Measurements from ENCODE around the gene PRR22.

Gene PRR22
- total RNA-seq = 0.46 to 3.0 (median 0.77) reads per million in 17 experiments

DNA sequence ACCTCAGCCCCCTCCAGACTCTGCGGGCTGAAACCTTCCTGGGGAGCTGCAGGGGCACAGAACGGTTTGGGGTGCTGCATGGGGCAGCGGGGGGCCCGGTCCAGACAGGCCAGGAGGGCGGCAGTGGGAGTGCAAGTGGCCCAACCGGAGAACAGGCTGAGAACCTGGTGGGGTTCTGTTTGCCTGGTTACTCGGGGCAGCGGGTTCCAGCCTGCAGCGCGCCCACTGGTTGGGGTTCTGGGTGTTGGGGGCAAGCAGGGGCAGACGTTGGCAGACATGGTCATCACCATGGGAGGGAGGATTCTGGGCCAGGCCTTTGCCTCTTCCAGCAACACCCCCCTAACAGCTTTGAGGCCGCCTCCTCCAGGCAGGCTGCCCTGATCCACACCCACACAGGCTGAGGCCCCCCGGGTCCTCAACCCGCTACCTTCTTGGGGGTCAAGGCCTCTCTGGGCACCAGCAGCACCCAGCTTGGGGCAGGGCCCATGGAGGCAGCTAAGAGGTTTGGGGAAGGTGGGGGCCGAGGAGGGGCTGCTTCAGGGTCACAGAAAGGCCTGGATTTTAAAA lies at the start of gene PRR22:
Gene PRR22 (minus strand): TSS at position 166 of the 567 bp plus-strand sequence. CDS start 86 bp downstream, at position 80.
- DNase-seq = no peak

- DNase-seq = no peak
These were observed 48.1 kb upstream of the PRR22 start for GRCh38 chr19:5832527-5833216.

DNA sequence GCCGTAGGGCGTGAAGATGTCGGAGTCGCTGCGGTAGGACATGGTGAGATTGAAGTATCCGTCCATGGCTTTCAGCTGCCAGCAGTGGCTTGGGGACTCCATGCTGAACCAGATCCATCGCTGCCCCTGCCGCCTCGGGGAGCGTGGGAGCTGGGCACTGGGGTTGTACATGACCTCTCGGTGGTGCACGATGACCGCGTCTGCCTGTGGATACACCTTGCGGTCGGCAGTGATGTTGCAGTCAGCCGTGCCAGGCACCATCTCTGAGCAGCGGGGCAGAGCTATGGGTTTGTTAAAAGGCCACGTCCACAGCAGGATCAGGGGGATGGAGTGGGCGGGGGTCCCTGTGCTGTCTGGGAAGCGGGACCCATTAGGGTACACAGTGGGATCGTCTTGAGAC lies 47.5 kb upstream of the PRR22 start:
- no peak for DNase-seq

- DNase-seq = no peak
These were observed 46.6 kb upstream of the PRR22 start for GRCh38 chr19:5831159-5831558.

GRCh38 chr19:5829567-5830310 lies 45.2 kb upstream of the PRR22 start:
- DNase-seq = no peak

- no peak for DNase-seq
These were observed 44.4 kb upstream of the PRR22 start for GRCh38 chr19:5828661-5829566.

- DNase-seq = peak; percentile 96 to 98 (median 96)
These were observed 43.5 kb upstream of the PRR22 start for GRCh38 chr19:5827891-5828660.

DNA sequence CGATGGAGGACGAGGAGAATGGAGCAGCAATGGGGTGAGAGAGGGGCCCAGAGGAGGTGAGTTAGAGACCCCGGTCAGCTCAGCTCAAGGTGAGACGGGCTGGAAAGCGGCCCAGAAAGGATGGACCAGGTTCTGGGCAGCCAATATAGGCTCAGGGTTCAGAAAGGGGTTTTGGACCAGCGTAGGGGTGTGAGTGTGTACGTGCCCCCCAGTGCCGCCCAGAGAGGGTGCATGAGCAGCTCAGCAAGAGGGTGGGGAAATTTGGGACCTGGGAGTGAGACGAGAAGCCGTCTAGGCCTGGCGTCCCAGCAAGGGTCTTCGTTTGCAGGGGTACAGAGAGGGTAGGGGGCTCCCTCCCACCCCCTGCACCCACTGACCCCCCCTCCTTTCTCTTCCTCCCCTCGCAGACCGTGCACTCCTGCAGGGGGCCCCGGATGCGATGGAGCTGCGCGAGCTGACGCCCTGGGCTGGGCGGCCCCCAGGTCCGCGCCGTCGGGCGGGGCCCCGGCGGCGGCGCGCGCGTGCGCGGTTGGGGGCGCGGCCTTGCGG lies 42.9 kb upstream of the PRR22 start:
- no peak for DNase-seq

DNA sequence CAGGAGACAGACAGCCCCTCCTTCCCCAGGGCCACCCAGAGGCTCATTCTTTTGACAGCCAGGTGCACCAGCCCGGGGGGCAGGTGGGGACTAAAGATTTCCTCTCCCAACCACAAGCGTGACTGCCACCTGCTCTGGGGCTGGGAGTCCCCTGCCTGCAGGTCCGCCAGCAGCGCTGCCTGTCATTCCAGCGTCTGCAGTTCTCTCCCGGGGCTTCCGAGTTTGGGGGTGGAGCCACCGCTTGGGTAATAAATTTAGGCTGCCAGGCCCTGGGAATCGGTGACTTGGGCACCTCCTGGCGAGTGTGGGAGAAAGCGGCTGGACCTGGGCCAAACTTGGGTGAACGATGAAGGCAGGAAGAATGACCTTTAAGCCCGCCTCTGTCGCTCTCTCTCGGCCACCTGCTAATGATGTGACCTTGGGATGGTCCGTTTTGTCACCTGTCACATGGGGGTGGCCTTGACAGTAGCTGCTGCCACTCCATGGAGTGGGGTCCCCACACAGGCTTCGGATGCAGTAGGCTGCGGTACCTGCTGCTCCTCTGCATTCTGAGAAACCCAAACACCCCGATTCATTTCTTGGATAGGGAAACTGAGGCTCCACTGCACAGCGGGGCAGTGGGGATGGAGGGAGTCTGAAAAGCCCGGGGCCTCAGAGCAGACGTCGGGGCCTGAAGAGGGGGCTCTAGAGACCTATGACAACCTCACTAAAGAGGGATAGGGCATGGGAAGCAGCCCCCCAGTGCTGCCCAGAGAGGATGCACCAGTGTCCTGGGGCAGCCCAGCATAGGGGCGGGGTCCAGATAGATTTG lies 42.2 kb upstream of the PRR22 start:
- DNase-seq = peak; percentile 41 to 64 (median 55)

DNA sequence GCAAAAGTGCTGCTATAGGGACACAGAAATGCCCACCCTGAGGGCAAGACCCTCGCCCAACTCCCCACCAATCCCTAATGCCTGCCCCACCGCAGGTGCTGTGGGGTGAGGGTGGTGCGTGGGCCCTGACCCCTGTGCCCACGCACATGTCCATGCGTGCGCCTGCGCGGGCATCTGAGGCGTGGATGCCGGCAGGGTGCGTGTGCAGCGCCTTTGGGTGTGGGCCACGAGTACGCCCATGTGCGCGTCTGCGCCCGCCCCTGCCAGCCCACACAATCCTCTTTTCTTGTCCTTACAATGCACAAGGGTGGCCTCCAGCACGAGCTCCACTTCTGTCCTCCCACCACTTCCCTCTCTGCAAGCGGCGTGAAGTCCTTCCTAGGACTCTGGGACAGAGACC lies 40.6 kb upstream of the PRR22 start:
- no peak for DNase-seq

DNA sequence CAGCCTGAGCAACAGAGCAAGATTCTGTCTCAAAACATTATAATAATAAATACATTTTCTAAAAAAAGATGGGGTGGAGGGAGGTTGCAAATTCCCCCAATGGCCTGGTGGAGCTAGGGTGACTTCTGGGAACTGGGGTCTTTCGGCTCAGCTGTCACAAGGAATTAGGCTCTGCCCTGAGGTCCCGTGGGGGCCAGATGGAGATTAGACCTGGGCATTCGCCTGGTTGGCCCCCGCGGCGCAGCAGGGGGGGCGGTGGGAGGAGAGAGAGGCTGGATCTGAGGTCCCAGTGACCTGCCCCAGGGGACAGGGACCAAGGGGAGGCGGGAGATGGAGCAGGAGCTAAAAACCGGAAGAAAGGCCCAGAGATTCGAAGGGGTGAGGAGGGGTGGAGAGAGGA lies 40.2 kb upstream of the PRR22 start:
- no peak for DNase-seq

DNA sequence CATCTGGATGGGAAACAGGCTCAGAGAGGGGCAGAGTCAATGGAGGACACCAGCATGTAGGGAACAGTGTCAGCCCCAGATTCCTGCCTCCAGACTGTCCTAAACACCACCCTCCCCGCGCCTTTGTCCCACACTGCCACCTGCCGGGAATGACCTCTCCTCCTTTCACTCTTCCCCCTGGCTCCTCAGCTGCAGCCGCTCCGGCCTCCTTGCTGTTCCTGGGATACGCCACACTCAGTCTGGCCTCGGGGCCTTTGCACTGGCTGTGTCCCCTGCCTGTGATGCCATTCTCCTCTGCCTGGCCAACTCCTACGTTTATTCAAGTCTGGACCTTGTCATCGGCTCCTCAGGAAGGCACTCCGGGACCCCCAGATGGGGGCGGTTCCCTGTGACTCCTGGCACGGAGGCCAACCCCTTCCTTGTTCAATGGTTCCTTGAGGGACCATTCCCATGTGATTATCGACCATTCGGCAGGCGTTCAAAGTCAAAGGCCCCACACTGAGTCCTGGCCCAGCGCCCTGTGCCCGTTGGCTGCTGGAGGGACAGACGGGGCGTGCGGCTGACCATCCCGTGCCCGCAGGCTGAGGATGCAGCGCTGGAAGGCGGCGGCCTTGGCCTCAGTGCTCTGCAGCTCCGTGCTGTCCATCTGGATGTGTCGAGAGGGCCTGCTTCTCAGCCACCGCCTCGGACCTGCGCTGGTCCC lies 39.2 kb upstream of the PRR22 start:
- DNase-seq = peak in 1 of 4 experiments; percentile 30

- no peak for DNase-seq
These were observed 37.8 kb upstream of the PRR22 start for GRCh38 chr19:5822181-5822844.

DNA sequence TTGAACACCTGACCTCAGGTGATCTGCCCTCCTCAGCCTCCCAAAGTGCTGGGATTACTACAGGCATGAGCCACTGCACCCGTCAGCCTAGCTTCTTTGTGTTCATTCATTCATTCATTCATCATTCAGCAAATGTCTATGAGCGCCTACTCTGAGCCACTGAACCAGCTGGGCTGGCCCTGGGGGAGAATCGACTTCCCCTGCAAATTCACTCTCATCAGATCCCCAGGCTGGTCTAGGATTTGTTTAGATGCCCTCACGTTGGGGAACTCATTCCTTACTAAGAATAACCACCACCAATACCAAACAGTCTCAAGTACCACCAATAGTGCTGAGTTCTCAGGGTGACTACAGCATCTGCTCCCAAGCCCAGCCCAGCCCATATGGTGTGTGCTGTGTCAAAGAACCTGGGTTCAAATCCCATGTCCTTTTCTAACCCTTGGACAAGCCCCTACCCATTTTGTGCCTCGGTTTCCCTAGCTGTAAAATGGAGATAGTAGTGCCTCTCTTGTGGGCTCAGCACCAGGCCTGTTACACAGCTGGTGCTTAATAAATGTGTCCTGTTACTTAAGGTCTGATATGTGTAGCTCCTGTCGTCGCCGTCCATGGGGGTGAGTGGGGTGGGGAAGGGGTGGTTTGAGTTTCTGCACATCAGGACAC lies 37.1 kb upstream of the PRR22 start:
- DNase-seq = no peak

GRCh38 chr19:5820785-5821184 lies 36.2 kb upstream of the PRR22 start:
- no peak for DNase-seq

GRCh38 chr19:5818594-5818993 lies 34.0 kb upstream of the PRR22 start:
- no peak for DNase-seq

DNA sequence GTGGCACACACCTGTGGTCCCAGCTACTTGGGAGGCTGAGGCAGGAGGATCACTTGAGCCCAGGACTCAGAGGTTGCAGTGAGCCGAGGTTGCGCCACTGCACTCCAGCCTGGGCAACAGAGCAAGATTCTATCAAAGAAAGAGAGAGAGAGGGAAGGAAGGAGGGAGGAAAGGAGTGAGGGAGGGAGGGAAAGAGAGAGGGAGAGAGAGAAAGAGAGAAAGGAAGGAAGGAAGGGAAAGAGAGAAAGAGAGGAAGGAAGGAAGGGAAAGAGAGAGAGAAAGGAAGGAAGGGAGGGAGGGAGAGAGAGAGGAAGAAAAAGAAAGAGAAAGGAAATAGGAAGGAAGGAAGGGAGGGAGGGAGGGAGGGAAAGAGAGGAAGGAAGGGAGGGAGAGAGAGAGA lies 32.7 kb upstream of the PRR22 start:
- DNase-seq = no peak

- DNase-seq = no peak
These were observed 30.3 kb upstream of the PRR22 start for GRCh38 chr19:5814852-5815246.
